GM19468 (cell line): Measurements from ENCODE around the gene JKAMP.

Experiments
- ATAC-seq: cut with Tn5 transposase; IDR thresholded peaks from one replicate; pipeline ENCODE4 v1.9.1; 2021; ENCODE audit warnings: mild to moderate bottlenecking, moderate library complexity, moderate number of reproducible peaks; ENCODE audit not compliant: unreplicated experiment; ENCODE audit errors: extremely low read depth

The JKAMP gene

DNA sequence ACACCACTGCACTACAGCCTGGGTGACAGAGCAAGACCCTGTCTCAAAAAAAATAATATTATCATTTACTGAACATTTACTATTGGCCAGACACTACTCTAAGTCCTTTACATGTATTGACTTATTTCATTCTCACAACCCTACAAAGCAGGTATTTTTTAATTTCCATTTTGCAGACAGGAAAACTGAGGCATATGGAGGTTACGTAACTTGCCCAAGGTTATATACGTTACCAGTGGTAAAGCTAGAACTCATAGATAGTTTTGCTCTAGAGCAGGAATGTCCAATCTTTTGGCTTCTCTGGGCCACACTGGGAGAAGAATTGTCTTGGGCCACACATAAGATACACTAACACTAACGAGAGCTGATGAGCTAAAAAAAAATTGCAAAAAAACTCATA, 5.8 kb upstream of the JKAMP start:
- ATAC-seq: no peak

DNA sequence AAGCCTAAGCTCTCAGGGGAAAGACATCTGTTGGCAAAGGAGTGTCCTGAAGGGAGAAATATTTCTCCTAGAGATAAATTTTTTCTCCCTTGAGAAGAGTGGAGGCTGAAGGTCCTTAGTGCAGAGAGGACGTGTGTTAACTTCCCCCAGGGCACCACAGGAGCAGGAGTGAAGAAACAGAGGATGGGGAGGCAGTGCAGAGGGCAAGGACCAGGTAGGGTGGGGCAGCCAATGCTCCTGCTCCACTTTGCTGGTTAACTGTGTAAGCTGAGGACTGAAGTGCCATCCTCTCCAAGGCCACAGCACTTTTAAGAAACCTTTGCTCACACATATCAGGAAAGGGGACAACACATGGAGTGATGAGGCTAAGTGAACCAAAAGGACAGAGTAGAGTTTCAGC, 4.2 kb upstream of the JKAMP start:
- no peak for ATAC-seq

DNA sequence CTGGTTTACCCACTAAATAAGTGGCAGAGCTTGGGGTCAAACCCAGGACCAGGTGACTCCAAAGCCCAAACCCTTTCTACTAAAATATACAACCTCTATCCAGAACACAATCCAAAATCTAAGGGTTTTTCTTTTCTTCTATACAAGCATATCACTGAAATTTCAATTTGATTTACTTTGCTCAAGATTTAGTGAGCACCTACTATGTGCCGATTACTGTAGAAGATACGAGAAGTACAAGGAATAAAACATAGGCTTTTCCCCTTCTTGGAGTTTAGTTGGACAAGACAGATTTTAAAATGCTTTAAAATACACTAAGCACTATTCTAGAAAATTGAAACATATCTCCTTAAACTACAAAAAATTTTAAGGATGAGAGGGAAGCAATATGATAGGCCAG, 2.9 kb upstream of the JKAMP start:
- ATAC-seq: no peak

DNA sequence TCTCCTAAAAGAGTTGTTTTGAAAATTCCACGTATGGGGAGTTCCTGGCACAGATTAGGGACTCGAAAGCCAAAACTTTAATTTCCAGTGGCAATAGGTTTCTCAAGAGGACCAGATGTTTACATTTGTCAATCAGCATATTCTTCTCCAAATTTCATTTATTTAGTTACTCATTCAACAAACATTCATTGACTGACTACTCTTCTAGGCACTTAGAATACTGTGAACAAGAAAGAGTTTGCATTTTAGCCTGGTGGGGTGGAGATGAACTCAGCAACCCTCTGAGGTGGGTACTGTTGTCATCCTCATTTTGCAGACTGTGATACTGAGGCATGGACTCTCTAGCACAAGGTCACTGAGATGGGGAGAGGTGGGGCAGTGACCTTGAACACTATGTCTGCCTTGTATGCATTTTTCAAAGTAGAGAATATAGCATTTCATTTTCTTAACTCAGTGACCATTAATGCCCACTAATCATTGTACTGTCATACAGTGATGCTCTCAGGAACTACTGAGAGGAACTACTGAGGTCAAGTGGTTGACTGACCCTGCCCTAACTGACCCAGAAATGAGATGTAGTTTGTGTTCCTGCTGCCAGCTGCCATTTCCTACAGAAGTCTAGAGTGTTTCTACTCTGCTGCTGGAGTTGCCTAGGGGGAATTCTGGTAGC, 2.3 kb upstream of the JKAMP start:
- no peak for ATAC-seq

DNA sequence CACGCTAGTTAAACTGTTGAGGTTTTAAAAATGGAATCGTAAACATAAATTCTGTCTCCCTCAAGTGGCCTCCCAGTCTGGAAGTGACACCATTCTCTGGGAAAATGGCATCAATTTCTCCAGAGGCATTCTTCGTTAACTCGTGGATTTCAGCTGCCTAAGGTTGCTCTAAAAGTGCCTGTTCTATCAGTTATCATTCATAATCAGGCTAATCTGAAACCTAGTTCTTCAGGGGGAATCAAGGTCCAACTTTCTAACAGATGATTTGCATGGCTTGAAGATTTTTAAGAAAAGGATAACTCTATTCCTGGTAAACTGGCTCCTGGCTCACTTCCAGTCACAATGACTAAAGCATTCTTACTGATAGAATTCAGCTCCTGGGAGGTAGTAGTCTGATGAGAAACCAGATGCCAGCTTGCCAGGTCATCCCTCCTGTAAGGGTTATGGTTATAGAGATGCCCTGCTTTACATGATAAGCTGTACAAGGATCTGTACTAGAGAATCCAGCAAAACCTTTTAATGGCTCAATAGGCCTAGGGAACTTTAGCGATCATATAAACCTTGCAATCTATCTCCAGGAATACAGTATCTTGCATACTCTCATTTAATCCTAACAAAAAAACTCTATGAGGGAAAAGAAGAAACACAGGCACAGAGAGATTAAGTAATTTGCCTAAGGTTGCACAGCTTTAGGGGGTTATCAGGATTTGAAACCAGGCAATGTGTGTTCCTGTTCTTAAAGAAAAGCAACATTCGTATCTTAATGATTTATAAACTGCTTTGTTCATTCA, 1.6 kb upstream of the JKAMP start:
- ATAC-seq: no peak

DNA sequence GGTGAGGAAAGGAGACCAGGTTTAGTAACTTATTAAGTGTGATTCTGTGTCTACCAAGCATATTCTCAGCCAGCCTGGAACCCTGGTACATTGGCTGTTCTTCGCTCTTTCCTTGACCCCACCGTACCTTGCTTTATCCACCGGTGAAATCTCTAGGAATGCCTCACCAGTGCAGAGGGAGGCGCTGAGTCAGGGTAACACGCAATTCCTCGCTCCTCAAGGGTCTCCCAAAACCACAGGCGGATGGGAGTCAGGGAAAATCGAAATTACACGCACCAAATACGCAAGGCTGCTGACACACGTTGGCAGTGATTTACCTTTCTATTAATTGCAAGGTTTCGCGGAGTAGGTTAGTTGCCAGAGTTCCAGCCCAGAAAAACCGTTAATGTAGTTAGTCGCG, 954 bp upstream of the JKAMP start:
- ATAC-seq: no peak

DNA sequence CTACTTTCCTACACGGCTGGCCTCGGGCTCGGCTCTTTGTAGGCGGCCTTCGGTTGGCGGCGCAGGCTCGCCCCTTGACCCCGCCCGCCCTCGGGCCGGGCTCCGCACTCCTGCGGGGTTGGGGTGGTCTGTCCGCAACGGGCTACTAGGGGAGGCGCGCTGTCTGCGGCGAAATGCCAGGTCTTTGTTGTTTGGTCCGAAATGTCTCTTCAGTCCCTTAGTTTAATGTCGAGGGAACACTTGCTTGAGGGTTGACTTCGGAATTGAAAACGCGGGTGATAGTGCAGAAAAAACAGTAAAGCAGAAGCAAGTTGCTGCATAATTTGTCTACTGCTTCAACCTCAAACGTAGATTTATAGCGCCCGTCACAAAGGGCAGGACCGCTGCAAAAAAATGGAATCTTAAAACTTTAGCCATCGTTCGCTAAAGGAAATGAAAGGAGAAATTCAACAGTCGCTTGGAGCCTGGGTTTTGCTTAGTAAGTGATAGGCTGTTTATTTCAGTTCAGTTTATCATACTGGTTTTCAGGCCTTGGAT, 390 bp downstream of the JKAMP start:
- peak; percentile 2 for ATAC-seq

DNA sequence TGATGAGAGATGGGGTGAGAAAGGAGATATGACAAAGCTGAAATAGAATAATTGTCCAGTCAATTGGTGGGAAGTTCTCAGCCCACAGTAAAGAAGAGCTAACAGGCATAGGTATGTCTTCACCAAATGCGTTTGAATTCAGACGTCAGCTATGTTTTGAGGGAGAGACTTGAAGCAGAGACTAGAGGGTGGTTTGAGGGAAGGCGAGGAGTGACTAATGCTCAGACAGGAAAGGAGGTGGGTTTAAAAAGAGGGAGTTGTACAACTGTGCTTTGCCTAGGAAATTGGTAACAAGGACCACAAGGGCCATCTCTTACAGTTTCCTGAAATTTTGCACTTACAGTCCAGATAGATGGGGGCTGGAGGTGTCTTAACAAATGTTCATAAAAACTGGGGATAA, 6.4 kb downstream of the JKAMP start:
- no peak for ATAC-seq

DNA sequence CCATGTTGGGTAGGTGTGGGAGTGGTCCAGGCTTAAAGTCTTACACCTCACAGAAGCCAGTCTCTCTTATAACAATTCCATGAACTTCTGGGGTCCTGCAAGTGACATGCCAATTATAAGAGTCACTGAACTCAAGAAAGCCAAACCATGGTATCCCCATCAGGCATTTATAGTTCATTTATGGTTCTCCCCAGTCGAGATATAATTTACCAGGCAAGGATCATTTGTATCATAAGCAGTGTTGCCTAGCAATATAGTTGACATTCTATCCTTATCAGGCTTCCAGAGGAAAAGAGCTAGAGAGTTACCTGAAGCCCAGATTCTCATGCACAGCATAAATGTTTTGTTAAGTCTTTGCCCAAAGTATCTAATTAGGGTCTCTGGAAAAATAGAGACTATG, 8.1 kb downstream of the JKAMP start:
- no peak for ATAC-seq

DNA sequence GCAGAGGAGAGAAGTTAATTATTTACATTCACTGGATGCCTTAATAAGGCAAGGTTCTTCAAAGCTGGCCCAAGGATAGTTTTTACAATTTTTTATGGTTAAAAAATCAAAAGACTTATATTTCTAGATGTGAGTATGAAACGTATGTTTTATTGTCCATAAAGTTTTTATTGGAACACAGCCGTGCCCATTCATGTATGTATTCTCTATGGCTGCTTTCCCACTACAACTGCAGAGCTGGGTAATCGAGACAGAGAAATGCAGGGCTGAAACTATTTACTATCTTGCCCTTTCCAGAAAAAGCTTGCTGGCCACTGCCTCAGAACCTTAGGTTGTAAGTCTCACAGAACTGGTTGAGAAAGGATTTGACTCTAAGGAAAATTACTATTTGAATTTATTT, 16.4 kb downstream of the JKAMP start:
- ATAC-seq: no peak

DNA sequence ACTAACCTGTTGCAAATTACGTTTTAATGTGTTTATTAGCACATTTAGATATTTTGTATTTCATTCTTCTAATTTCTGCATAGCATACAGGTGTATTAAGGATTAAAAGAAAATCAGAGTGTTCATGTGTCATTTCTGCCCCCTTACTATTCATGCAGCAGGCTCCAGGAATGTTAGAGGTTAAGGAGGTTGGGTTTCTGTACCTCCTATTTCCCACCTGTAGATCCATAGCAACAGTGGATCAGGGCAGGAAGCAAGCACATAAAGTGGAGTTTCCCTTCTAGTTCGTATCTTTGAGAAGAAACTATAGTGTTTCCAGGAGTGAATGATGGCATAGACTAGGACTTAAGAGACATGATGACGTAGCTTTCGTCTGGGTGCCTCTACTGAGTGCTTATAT, 18.9 kb downstream of the JKAMP start:
- no peak for ATAC-seq

DNA sequence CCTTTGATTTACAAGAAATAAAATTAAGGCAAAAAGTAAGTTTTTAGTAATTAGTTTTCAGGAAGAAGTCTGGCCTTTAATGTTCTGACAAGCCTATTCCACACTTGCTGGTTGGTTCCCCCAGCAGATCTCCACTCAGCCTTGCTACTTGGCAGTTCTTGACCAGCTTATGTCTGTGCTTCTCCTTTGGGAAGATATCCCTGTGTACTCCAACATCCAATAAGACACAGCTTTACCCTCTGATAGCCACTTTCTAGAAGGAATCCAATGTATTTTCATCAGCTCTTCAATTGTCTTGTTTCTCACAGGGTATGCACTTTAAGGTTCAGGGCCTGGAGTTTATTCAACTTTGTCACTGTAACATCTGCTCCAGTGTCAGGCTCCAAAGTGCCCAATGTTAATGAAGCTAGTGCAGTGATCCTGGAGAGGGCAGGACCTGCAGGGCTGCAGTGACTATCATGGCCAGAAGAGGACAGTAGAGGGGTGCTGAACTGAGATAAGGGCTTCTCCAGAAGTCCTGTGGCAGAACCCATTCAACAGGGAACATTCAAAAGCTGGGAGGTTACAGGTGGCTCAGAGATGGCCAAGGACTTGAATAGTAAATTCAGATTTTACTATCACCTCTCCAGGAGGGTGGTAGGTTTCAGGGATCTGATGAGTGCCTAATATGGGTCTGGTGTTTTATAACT, 22.9 kb downstream of the JKAMP start:
- ATAC-seq: no peak

DNA sequence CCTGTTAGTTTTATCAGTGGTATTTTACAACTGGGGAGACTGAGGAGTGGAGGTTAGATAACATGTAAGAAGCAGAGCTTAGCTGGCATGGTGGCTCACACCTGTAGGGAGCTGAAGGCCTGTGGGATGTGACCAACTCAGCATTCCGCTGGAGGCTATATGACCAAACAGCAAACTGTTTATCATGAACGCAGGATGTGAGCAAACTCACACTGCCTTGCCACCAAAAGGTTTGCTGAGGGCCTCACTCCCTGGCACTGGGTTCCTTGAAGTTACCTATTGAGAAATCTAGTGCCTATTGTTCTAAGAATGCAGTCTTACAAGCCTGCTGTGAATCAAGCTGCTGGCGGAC, 23.4 kb downstream of the JKAMP start:
- no peak for ATAC-seq

DNA sequence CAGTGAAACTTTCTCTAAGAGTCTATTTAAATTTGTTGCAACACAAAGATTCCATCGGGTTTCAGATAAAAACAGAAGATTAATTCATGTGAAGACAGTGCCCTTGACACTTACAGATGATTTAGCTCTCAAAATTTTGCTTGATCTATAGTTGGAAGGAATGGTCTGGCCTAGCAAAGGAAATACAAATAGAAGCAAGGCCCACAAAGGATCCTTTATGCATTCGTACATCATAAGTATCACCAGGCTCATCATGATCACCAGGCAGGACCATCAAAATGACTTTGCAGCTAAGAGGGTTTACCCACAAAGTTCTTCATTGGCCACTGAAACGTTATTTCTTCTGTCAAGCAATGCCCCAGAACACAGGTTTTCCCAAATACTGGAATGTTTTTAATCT, 24.8 kb downstream of the JKAMP start:
- ATAC-seq: no peak

DNA sequence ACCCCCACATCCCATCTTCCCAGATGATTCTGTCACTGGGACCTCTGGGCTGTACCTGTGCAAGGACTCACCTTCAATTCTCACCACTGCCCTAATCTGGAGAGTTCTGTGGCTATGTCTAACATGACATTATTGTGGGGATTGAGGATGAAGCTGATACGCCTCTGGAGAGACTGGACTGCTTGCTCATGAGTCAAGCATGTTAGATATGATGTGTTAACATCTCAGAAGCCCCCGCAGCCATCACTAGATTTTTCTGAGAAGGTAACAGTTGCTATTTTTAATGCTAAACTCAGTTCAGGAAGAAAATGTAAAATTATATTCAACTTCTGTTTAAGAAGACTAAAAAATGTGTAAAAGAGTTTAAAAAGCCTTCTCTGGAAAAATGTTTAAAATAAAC, 25.7 kb downstream of the JKAMP start:
- no peak for ATAC-seq

DNA sequence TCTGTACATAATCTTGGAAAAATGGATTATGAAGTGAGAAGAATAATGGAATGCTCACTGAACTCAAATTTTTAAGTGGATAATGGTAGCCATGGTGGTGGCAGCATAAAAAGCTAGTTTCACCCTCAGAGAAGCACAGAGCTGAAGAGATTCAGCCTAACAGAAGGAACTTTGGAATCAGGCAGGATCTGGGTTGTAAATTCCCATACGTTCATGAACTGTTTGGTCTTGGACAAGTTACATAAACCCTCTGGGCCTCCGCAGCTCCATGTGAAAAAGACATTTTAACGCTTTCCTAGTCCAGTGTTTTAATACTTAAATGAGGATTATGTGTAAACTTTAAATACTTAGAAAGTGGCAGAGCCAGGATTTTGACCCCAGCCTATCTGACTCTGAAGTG, 26.6 kb downstream of the JKAMP start:
- ATAC-seq: no peak

DNA sequence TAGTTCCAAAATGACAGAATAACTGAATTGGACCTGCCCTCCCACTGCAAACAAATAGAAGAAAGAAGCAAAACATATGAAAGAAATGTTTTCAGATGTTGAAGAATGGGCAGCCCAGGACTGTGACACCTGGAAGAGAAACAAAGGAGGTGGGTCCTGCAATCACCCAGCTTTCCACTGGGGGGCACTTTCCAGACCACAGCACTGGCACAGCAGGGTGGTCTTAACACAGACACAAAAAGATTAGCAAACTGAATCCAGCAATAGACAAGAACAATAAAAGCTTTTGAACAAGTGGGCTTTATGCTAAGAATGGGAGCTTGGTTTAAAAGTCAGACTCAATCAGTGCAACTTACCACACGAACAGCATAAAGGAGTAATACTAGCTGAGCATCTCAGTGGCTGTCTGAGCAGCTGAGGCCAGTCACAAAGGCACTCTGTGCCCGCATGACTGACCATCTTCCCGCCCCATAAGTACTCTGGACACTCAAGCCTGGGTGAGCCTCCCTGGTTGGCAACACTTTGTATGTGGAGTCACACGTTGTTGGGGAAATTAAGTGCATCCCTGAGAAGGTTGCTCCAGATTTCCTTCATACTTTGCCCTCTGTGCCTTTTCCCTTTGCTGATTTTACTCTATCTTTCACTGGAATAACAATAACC, 27.7 kb downstream of the JKAMP start:
- no peak for ATAC-seq

DNA sequence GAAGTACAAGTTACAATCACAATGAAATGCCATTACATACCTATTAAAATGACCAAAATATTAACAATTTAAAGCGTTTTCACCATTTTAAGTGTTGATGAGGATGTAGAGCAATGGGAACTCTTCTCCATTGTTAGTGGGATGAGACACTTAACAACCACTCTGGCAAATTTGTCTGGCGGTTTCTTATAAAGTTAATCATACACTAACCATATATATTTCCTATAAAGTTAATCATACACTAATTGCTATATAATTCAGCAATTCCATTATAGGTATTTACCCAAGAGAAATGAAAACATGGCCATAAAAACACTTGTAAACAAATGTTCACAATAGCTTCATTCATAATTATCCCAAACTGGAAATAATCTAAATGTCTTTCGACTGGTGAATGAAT, 35.9 kb downstream of the JKAMP start:
- ATAC-seq: no peak

DNA sequence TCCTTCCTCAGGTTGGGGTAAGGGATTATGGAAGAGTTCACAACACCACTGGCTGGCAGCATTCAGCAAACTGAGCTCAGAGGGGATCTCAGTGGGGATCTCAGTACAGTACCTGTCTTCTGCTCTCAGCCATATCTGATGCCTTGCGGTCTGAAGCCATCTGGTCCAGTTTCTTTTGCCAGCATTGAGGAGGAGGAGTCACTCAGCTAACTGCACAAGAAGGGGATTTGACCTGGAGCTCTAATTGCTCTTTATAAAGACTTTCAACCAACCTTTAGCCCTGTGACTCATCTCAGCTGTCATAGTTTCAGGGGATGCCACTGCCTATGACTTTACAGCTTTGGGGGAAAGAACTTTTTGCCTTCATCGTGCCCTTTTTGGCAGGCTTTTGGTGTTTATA, 44.9 kb downstream of the JKAMP start:
- no peak for ATAC-seq

DNA sequence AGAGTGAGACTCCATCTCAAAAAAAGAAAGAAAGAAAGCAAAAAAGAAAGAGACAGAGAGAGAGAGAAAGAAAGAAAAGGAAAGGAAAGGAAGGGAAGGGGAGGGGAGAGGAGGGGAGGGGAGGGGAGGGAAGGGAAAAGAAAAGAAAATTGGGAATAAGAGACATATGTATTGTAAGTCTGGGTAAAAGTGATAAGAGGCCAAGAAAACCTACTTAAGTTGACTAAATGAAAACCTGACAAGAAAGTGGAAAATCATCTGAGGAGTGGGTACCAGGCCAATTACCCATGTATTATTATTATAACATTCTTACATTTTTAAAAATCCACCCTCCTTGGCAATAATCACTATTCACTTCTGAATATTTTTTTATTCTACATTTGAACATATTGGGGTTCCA, 46.0 kb downstream of the JKAMP start:
- no peak for ATAC-seq

DNA sequence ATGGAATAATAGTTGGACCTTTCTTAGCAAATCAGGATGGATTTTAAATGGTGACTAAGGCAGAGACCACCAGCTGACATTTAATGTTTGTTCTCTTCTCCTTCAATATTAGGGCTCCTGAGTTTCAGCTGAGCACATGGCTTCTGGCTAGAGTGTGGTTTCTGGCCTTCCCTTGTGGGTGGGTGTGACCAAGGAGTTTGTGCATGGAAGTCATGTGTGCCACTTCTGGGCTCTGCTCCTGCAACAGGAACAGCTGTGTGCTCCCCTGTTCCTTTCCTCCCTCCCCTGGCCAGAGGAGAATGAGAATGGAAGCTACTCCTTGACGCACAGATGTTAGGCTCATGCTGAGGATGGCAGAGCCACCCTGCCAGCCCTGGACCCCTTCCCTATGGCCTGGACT, 48.1 kb downstream of the JKAMP start:
- ATAC-seq: no peak
